ENCODE data around the gene DNAH11.

GRCh38 chr7:21762469-21762868 is 219.6 kb downstream of the DNAH11 start:
- TF ChIP-seq CTCF (IDR thresholded peaks at IDR 0.05 in 2 of 3, conservative IDR thresholded peaks at IDR 0.05 in 1 of 3; ENCODE audit: insufficient read depth in 2 of 3, low read depth in 1 of 3, low read length in 3 of 3) (no peak), JUND (IDR thresholded peaks at IDR 0.05; ENCODE audit: borderline replicate concordance, low read depth, low read length) (no peak), JUND (tag; IDR thresholded peaks at IDR 0.05; ENCODE audit: borderline replicate concordance, low read depth, low read length) (no peak), ZNF639 (CRISPR knock-in tag; conservative IDR thresholded peaks at IDR 0.05 in 1 of 2, IDR thresholded peaks at IDR 0.05 in 1 of 2) (no peak), TEAD4 (IDR thresholded peaks at IDR 0.05; ENCODE audit: low read length) (no peak), TEAD4 (CRISPR knock-in tag; IDR thresholded peaks at IDR 0.05; ENCODE audit: borderline replicate concordance) (no peak), KDM5B (IDR thresholded peaks at IDR 0.05; ENCODE audit: insufficient replicate concordance, low read depth, low read length) (no peak), MXD1 (CRISPR knock-in tag; IDR thresholded peaks at IDR 0.05; ENCODE audit: borderline replicate concordance, poor library complexity, severe bottlenecking) (no peak), SMC3 (conservative IDR thresholded peaks at IDR 0.05; ENCODE audit: insufficient read depth, low read depth, low read length) (no peak)

All from K562 (cell line).